Calu3 (cell line): ENCODE measurements around the gene THBS4. TPM values are rescaled to one million over a fixed set of nuclear protein-coding genes. Genes with fewer than 3 reads are reported as not detected.

Experiments
- BruUV-seq: library from RNA; stranded (reverse); fragments of 400-500 nt; replicated peaks from 2 replicates; lab custom pipeline; 2021; lab: Mats Ljungman, UMichigan
- CTCF ChIA-PET: fragments of 300-600 bp; sonication (Branson Sonifier 250); formaldehyde crosslinking; loops from one replicate; lab custom pipeline; 2022; ENCODE audit warnings: antibody characterized with exemption; lab: Charles Lee
- DNase-seq: peaks from one replicate; pipeline ENCODE4 v3.0.0; 2022
- H3K27ac Mint-ChIP-seq: one replicate; pipeline ENCODE4 v1.8.0; 2022; ENCODE audit warnings: mixed read lengths; ENCODE audit not compliant: unreplicated experiment
- H3K27me3 Mint-ChIP-seq: one replicate; pipeline ENCODE4 v1.8.0; 2022; ENCODE audit warnings: mixed read lengths; ENCODE audit not compliant: unreplicated experiment
- H3K36me3 Mint-ChIP-seq: one replicate; pipeline ENCODE4 v1.8.0; 2022; ENCODE audit warnings: mild to moderate bottlenecking, moderate library complexity, mixed read lengths; ENCODE audit not compliant: insufficient read depth, unreplicated experiment
- H3K4me1 Mint-ChIP-seq: one replicate; pipeline ENCODE4 v1.8.0; 2022; ENCODE audit warnings: mild to moderate bottlenecking, low read depth, mixed read lengths; ENCODE audit not compliant: unreplicated experiment
- H3K4me3 Mint-ChIP-seq: one replicate; pipeline ENCODE4 v1.8.0; 2022; ENCODE audit warnings: mild to moderate bottlenecking, low read depth, moderate library complexity, mixed read lengths; ENCODE audit not compliant: unreplicated experiment
- H3K9me3 Mint-ChIP-seq: one replicate; pipeline ENCODE4 v1.8.0; 2022; ENCODE audit warnings: low read depth, mixed read lengths; ENCODE audit not compliant: unreplicated experiment
- CTCF ChIP-seq: fragments of 200-600 bp; IDR thresholded peaks from one replicate; pipeline ENCODE4 v1.8.0; 2022; ENCODE audit warnings: antibody characterized with exemption; ENCODE audit not compliant: unreplicated experiment
- intact Hi-C: fragments of 100-400 bp; cut with micrococcal nuclease; formaldehyde crosslinking; loops from one replicate; pipeline ENCODE4 v1.10.0; 2022; ENCODE audit not compliant: unreplicated experiment
- total RNA-seq: library from RNA; stranded (reverse); gene quantifications from 2 replicates; pipeline ENCODE4 v1.2.3, GENCODE V29; 2022

The THBS4 gene
- total RNA-seq, 1 experiment from 2014 or later: 0.52 TPM

- CTCF ChIA-PET: interaction anchor here (0.6 kb wide), 1 partner anchor 446 kb away, joined by 3 read pairs; no protein-coding TSS in a partner anchor
- Mint-ChIP-seq H3K4me3 (no peak overlapping the region), H3K27me3 (peaks cover 83% of the 10 kb centered on the region), H3K36me3 (no peaks in the 10 kb centered on the region), H3K27ac (no peak overlapping the region), H3K9me3 (no peaks in the 10 kb centered on the region), H3K4me1 (no peaks in the 10 kb centered on the region)
- intact Hi-C loops: no loop called here
- no TSS peak for BruUV-seq
- no peak for DNase-seq
- no peak for TF ChIP-seq CTCF
Measured at GRCh38 chr5:80037366-80037765, 2.2 kb downstream of the THBS4 start.

GRCh38 chr5:80039650-80040049 is 4.5 kb downstream of the THBS4 start:
- DNase-seq: no peak
- no peak overlapping the region for H3K27ac Mint-ChIP-seq
- H3K9me3 Mint-ChIP-seq: no peaks in the 10 kb centered on the region
- intact Hi-C loops: no loop called here
- CTCF ChIA-PET: interaction anchor here (0.7 to 0.8 kb wide), 2 partner anchors 9 to 806 kb away, joined by 3 to 4 read pairs; no protein-coding TSS in a partner anchor
- no TSS peak for BruUV-seq
- no peak overlapping the region for H3K4me3 Mint-ChIP-seq
- H3K4me1 Mint-ChIP-seq: no peaks in the 10 kb centered on the region
- no peaks in the 10 kb centered on the region for H3K36me3 Mint-ChIP-seq
- H3K27me3 Mint-ChIP-seq: peaks cover 84% of the 10 kb centered on the region
- TF ChIP-seq CTCF: no peak

GRCh38 chr5:80041527-80041926 is 6.4 kb downstream of the THBS4 start:
- no TSS peak for BruUV-seq
- Mint-ChIP-seq H3K4me1 (no peaks in the 10 kb centered on the region), H3K9me3 (no peaks in the 10 kb centered on the region), H3K4me3 (no peak overlapping the region), H3K27ac (no peak overlapping the region), H3K36me3 (no peaks in the 10 kb centered on the region), H3K27me3 (peaks cover 82% of the 10 kb centered on the region)
- intact Hi-C loops: no loop called here
- TF ChIP-seq CTCF: no peak
- no peak for DNase-seq
- CTCF ChIA-PET: no interaction called here

GRCh38 chr5:80042330-80042729 is 7.2 kb downstream of the THBS4 start:
- Mint-ChIP-seq H3K27ac (no peak overlapping the region), H3K4me1 (no peaks in the 10 kb centered on the region), H3K4me3 (no peak overlapping the region), H3K36me3 (no peaks in the 10 kb centered on the region), H3K27me3 (peaks cover 75% of the 10 kb centered on the region), H3K9me3 (no peaks in the 10 kb centered on the region)
- no peak for DNase-seq
- CTCF ChIA-PET: no interaction called here
- no TSS peak for BruUV-seq
- intact Hi-C loops: no loop called here
- TF ChIP-seq CTCF: no peak
